ENCODE measurements around the gene PDE8A.
"Not testable (repeated sequence)": the region's sequence is repeated elsewhere in the genome, so short reads cannot be mapped to it uniquely, and the experiment has no call there.

Gene PDE8A

GRCh38 chr15:85007741-85008397 is 26.2 kb downstream of the PDE8A start:
- H3K4me3 ChIP-seq (ENCODE audit: low read depth, low read length), result no peak overlapping the region
- DNase-seq (ENCODE audit: low read depth), result no peak

GRCh38 chr15:85008474-85009260 is 27.0 kb downstream of the PDE8A start:
- DNase-seq (ENCODE audit: low read depth), result no peak
- no peak overlapping the region for H3K4me3 ChIP-seq (ENCODE audit: low read depth, low read length)

DNA sequence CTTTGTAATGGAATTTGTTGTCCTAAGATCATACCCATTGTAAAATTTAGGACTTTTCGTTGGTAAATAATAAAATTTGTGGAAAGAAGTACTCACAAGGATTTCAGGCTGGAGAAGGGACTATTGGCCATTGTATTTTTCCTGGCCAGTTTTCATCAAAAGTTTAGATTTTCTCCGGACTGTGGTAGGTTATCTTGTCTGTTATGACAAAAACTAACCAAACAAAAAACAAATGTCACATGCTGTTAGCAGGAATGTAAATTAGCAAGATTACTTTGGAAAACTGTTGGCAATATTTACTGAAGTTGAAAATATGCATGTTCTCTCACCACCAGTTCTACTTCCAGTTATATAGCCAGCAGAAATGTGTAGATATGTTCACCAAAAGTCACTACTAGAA is 27.8 kb downstream of the PDE8A start:
- no peak for DNase-seq (ENCODE audit: low read depth)
- no peak overlapping the region for H3K4me3 ChIP-seq (ENCODE audit: low read depth, low read length)

DNA sequence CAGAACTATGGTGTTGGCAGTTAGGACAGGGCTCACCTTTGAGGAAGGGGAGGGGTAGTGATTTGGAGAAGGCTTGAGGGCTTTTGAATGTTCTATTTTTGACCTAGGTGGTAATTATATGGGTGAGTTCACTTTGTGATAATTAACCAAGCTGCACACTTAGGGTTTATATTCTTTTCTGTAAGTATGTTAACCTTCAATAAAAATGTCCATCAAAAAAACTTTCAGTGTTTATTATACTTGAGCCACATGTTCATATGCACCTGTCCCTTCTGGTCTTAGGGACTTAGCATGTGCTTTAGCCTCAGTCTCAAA is 28.4 kb downstream of the PDE8A start:
- DNase-seq (ENCODE audit: low read depth), result no peak
- H3K4me3 ChIP-seq (ENCODE audit: low read depth, low read length), result no peak overlapping the region

- peak; percentile 44 for DNase-seq (ENCODE audit: low read depth)
- H3K4me3 ChIP-seq (ENCODE audit: low read depth, low read length), result no peak overlapping the region
These were observed 28.9 kb downstream of the PDE8A start for GRCh38 chr15:85010386-85011159.

GRCh38 chr15:85011160-85011571 is 29.5 kb downstream of the PDE8A start:
- DNase-seq (ENCODE audit: low read depth), result no peak
- H3K4me3 ChIP-seq (ENCODE audit: low read depth, low read length), result no peak overlapping the region

DNA sequence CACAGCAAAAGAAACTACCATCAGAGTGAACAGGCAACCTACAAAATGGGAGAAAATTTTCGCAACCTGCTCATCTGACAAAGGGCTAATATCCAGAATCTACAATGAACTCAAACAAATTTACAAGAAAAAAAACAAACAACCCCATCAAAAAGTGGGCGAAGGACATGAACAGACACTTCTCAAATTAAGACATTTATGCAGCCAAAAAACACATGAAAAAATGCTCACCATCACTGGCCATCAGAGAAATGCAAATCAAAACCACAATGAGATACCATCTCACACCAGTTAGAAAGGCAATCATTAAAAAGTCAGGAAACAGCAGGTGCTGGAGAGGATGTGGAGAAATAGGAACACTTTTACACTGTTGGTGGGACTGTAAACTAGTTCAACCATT is 30.1 kb downstream of the PDE8A start:
- not testable (repeated sequence) for H3K4me3 ChIP-seq (ENCODE audit: low read depth, low read length); DNase-seq (ENCODE audit: low read depth)

DNA sequence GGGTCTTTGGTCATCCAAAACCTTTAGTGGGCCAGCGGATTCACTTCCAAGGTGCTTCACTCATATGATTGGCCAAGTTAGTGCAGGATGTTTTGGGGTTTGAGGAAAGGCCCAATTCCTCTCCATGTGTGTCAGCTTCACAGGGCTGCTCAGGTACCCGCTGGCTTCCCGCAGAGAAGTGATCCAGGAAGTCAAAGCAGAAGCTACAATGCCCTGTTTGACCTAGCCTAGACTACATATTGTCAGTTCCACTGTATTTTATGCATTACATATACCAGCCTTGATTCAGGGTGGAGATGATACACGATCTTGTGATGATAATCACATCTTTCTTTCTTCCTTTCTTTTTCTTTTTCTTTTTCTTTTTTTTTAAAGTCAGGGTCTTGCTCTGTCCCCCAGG is 32.1 kb downstream of the PDE8A start:
- no peak for DNase-seq (ENCODE audit: low read depth)
- no peak overlapping the region for H3K4me3 ChIP-seq (ENCODE audit: low read depth, low read length)

GRCh38 chr15:85014932-85015331 is 33.3 kb downstream of the PDE8A start:
- no peak for DNase-seq (ENCODE audit: low read depth)
- no peak overlapping the region for H3K4me3 ChIP-seq (ENCODE audit: low read depth, low read length)

DNA sequence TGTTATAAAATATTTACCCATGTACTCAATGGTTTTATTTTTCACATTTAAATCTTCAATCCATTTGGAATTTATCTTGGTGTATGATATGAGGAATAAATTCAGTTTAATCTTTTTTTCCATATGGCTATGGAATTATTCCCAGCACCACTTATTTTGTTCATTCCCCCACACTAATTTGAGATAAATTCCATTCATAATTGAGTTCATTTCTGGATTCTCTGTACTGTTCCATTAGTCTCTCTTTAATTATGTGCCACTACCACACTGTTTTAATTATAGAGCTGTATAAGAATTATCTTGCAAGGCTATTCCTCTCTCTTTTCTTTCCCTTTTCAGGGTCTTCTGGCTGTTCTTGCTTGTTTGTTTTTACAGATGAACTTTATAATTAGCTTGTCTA is 34.6 kb downstream of the PDE8A start:
- H3K4me3 ChIP-seq (ENCODE audit: low read depth, low read length), result no peak overlapping the region
- no peak for DNase-seq (ENCODE audit: low read depth)

DNA sequence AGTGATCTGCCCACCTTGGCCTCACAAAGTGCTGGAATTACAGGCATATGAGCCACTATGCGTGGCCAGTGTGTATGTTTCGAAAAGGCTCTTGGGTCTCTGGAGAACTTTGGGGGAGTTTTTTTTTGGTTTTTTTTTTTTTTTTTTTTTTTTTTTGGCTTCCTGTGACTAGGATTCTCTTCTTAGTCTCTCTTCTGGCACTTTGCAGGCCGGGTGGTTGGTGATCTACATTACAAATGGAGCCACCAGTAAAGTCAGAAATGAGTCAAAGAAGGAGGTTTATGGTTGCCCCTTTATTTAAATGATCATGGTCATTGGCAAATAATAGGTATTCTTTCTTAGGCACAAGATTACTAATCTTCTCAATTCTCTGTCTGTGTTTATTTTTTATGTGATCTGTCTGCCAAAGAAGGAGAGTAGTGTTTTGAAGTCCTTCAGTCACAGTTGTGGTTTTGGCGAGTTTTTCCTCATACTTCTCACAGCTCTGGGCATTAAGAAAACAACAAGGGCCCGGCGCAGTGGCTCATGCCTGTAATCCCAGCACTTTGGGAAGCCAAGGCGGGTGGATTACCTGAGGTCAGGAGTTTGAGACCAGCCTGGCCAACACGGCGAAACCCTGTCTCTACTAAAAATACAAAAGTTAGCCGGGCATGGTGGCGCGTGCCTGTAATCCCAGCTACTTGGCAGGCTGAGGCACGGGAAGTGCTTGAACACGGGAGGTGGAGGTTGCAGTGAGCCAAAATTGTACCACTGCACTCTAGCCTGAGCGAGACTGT is 38.3 kb downstream of the PDE8A start:
- no peak overlapping the region for H3K4me3 ChIP-seq (ENCODE audit: low read depth, low read length)
- DNase-seq (ENCODE audit: low read depth), result no peak

DNA sequence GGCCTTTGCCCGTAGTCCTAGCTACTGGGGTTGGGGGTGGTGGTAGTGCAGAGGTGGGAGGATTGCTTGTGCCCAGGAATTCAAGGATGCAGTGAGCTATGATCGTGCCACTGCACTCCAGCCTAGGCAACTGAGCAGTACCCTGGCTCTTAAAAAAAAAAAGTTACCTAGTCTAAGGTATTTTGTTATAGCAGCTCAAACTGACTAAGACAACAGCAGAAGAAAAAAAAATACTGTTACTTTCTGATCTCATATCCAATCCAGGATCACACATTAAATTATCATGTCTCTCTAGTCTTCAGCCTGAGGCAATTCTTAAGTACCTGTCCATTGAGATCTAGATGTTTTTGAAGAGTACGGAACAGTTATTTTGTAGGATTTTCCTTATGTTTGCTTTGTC is 39.8 kb downstream of the PDE8A start:
- no peak for DNase-seq (ENCODE audit: low read depth)
- no peak overlapping the region for H3K4me3 ChIP-seq (ENCODE audit: low read depth, low read length)

GRCh38 chr15:85022860-85023403 is 41.3 kb downstream of the PDE8A start:
- DNase-seq (ENCODE audit: low read depth), result no peak
- H3K4me3 ChIP-seq (ENCODE audit: low read depth, low read length), result no peak overlapping the region

DNA sequence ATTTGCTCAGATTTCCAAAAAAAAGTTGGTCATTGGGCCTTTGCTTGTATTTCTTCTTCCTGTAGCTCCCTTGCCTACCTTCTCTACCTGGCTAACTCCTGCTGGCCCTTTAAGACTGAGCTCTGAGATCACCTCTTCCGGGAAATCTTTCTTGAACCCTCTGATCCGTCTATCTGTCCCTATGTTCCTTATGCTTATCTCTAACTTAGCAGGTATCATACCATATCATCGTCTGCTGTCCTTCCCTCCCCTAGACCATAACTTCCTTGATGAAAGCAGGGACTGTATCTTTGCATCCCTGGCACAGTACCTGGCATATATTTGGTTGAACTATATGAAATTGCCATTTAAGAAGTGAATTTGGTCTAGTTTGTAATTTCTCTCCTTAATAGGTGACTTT is 42.3 kb downstream of the PDE8A start:
- H3K4me3 ChIP-seq (ENCODE audit: low read depth, low read length), result no peak overlapping the region
- DNase-seq (ENCODE audit: low read depth), result no peak

DNA sequence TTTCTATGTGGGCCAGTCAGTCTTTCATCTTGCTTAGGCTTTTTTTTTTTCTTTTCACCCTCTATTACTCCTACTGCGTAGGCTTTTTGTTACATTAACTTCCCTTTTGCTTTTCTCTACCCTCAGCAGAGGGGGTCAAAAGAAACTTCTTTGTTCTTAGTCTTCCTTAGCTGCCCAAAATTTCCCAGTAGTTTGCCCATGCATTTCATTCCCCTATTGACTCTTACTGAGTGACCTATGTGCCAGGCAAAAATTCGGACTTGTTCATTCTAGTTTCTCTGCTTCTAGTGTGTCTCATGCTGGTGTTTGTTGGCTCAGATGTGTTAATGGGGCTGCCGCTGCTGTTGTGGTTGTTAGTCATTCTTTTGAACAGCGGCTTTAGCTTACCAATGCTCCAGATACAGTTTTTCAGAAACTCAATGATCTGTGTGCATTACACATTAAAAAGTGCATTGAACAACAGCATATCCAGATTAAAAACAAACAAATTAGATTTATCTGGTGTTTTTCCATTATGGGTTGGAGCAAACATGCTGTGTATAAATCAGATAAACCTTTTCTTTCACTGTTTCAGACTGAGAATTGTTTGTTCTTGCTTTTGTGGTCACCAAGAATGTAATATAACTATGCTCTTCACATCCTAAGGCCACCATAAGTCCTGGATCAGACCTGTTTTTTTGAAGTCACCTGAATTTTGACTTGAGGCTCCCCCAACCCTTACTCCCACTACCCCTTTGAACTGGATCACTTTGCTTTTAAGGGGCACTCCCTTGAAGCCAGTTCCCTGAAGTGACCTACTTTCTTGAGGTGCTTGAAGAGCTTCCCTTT is 43.1 kb downstream of the PDE8A start:
- peak; percentile 24 for DNase-seq (ENCODE audit: low read depth)
- H3K4me3 ChIP-seq (ENCODE audit: low read depth, low read length), result no peak overlapping the region

- DNase-seq (ENCODE audit: low read depth), result no peak
These were observed 44.0 kb downstream of the PDE8A start for GRCh38 chr15:85025516-85026251.

DNA sequence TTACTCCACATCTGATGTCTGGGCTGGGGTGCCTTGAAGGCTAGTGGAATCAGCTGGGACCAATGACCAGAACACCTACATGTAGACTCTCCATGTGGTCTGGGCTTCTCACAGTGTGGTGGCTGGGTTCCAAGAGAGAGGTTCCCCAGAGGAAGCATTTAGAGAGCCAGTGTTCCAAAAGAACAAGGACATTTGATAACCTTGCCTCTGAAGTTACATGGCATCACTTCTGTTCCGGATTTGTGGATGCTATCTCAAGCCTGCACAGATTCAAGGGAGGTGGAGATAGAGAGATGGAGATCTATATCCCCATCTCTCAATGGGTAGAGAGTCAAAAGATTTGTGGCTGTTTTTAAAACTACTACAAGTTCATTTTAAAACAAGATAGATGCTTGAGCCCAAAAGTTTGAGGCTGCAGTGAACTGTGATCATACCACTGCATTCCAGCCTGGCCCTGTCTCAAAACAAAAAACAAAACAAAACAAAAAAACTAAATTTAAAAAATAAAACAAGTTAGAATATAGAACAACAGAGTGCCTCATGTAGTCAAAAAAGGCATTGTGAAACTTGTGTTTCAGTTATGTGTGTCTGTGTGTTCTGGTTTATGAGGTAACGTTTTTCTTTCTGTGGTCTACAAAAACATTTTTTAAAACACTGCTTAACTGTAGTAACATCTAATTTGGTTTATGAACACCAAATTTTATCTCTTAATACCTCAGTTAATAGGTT is 44.8 kb downstream of the PDE8A start:
- DNase-seq (ENCODE audit: low read depth), result no peak
- no peak overlapping the region for H3K4me3 ChIP-seq (ENCODE audit: low read depth, low read length)

More at GRCh38 chr15:85025516-85026251, 44.0 kb downstream of the PDE8A start:
- no peak overlapping the region for H3K4me3 ChIP-seq (ENCODE audit: low read depth, low read length)

- H3K4me3 ChIP-seq (ENCODE audit: low read depth, low read length), result no peak overlapping the region
- DNase-seq (ENCODE audit: low read depth), result no peak
These were observed 45.4 kb downstream of the PDE8A start for GRCh38 chr15:85027033-85027380.
